GM21717 (cell line): ENCODE measurements around the gene CEBPA.

Experiments
- ATAC-seq: cut with Tn5 transposase; IDR thresholded peaks from one replicate; pipeline ENCODE4 v1.9.1; 2021; ENCODE audit warnings: mild to moderate bottlenecking, moderate library complexity; ENCODE audit not compliant: unreplicated experiment

The CEBPA gene

GRCh38 chr19:33289261-33289660 is 13.1 kb downstream of the CEBPA start:
- no peak for ATAC-seq

- ATAC-seq = no peak
Observed at GRCh38 chr19:33288666-33289065, 13.7 kb downstream of the CEBPA start.

GRCh38 chr19:33287927-33288326 is 14.4 kb downstream of the CEBPA start:
- no peak for ATAC-seq

GRCh38 chr19:33287438-33287837 is 14.9 kb downstream of the CEBPA start:
- ATAC-seq = no peak

GRCh38 chr19:33286899-33287298 is 15.4 kb downstream of the CEBPA start:
- ATAC-seq = no peak

- ATAC-seq = no peak
Observed at GRCh38 chr19:33285441-33285927, 16.9 kb downstream of the CEBPA start.

- ATAC-seq = no peak
Observed at GRCh38 chr19:33284756-33285155, 17.6 kb downstream of the CEBPA start.

GRCh38 chr19:33284146-33284643 is 18.1 kb downstream of the CEBPA start:
- ATAC-seq = no peak

- ATAC-seq = no peak
Observed at GRCh38 chr19:33283589-33283988, 18.7 kb downstream of the CEBPA start.

GRCh38 chr19:33282036-33282671 is 20.2 kb downstream of the CEBPA start:
- ATAC-seq = no peak

- no peak for ATAC-seq
Observed at GRCh38 chr19:33281296-33281926, 20.9 kb downstream of the CEBPA start.

GRCh38 chr19:33280351-33280921 is 21.9 kb downstream of the CEBPA start:
- peak; percentile 87 for ATAC-seq

GRCh38 chr19:33279430-33280350 is 22.6 kb downstream of the CEBPA start:
- no peak for ATAC-seq

- no peak for ATAC-seq
Observed at GRCh38 chr19:33278403-33279269, 23.7 kb downstream of the CEBPA start.

GRCh38 chr19:33278023-33278402 is 24.3 kb downstream of the CEBPA start:
- no peak for ATAC-seq

GRCh38 chr19:33277434-33277833 is 24.9 kb downstream of the CEBPA start:
- ATAC-seq = no peak

GRCh38 chr19:33275933-33276619 is 26.3 kb downstream of the CEBPA start:
- no peak for ATAC-seq

- no peak for ATAC-seq
Observed at GRCh38 chr19:33275559-33275932, 26.8 kb downstream of the CEBPA start.

- ATAC-seq = no peak
Observed at GRCh38 chr19:33274663-33275558, 27.4 kb downstream of the CEBPA start.
